ENCODE measurements around the gene EFHC1. TPM values are rescaled to one million over a fixed set of nuclear protein-coding genes. Genes with fewer than 3 reads are reported as not detected.

EFHC1 gene
- total RNA-seq, 1 experiment from 2014 or later, result 18.1 TPM

DNA sequence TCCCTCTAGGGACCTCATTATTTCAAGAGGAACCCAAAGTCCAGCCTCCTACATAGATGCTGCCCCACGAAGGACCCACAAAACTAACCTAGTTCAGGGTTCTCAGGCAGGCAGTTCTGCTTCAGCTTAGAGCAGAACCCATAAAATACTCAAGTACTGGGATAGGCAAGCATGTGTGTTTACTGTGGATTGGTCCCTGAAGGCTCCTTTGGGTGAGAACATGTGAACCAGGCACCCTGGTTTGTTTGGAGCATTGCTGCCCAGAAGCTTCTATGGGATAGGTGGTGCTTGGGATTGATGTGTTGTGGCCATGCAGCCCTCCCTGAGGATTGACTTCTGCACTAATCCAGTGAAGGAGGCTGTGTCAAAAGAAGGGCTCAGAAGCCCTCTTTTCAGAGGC lies 14.9 kb upstream of the EFHC1 start:
- H3K27ac Mint-ChIP-seq (ENCODE audit: unreplicated experiment), result no peak overlapping the region
- intact Hi-C loops (cut with micrococcal nuclease; ENCODE audit: unreplicated experiment), result loop anchor here (5.0 kb wide), 1 partner anchor 652 kb away; no protein-coding TSS in a partner anchor
- H3K27me3 Mint-ChIP-seq (ENCODE audit: unreplicated experiment), result no peaks in the 10 kb centered on the region
- peaks cover 16% of the 10 kb centered on the region for H3K4me1 Mint-ChIP-seq (ENCODE audit: low read depth, unreplicated experiment)
- BruUV-seq (replicated peaks), result no TSS peak
- H3K4me3 Mint-ChIP-seq (ENCODE audit: low read depth, unreplicated experiment), result no peak overlapping the region
- TF ChIP-seq, protein P1, sequence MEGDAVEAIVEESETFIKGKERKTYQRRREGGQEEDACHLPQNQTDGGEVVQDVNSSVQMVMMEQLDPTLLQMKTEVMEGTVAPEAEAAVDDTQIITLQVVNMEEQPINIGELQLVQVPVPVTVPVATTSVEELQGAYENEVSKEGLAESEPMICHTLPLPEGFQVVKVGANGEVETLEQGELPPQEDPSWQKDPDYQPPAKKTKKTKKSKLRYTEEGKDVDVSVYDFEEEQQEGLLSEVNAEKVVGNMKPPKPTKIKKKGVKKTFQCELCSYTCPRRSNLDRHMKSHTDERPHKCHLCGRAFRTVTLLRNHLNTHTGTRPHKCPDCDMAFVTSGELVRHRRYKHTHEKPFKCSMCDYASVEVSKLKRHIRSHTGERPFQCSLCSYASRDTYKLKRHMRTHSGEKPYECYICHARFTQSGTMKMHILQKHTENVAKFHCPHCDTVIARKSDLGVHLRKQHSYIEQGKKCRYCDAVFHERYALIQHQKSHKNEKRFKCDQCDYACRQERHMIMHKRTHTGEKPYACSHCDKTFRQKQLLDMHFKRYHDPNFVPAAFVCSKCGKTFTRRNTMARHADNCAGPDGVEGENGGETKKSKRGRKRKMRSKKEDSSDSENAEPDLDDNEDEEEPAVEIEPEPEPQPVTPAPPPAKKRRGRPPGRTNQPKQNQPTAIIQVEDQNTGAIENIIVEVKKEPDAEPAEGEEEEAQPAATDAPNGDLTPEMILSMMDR (IDR thresholded peaks at IDR 0.05; ENCODE audit: unreplicated experiment), result no peak
- CTCF ChIA-PET, result no interaction called here
- H3K9me3 Mint-ChIP-seq (ENCODE audit: low read depth, unreplicated experiment), result no peaks in the 10 kb centered on the region
- no peak for DNase-seq
- peaks cover 4% of the 10 kb centered on the region for H3K36me3 Mint-ChIP-seq (ENCODE audit: insufficient read depth, unreplicated experiment)

DNA sequence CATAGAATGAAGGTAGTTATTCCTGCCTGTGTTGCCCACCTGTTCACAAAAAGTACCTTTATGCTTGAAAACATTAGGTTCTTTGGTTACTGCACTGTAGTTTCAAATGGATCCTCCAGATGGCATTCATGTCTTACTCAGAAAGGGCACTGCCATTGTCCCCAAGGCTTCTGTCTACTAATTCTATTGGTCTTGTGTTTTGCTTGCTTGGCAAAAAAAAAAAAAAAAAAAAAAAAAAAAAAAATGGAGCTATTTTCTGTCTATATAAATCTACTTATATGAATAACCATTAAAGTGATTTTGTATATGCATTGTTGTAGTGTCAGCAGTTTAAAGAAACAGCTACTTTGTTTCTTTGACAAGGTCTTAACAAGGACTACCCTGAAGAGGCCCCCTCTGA lies 12.7 kb upstream of the EFHC1 start:
- intact Hi-C loops (cut with micrococcal nuclease; ENCODE audit: unreplicated experiment), result loop anchor here (1.0 to 5.0 kb wide), 2 partner anchors 256 to 650 kb away; no protein-coding TSS in a partner anchor
- Mint-ChIP-seq H3K9me3 (ENCODE audit: low read depth, unreplicated experiment) (no peaks in the 10 kb centered on the region), H3K4me3 (ENCODE audit: low read depth, unreplicated experiment) (no peak overlapping the region), H3K4me1 (ENCODE audit: low read depth, unreplicated experiment) (peaks cover 14% of the 10 kb centered on the region), H3K27me3 (ENCODE audit: unreplicated experiment) (no peaks in the 10 kb centered on the region), H3K27ac (ENCODE audit: unreplicated experiment) (no peak overlapping the region), H3K36me3 (ENCODE audit: insufficient read depth, unreplicated experiment) (peaks cover 4% of the 10 kb centered on the region)
- DNase-seq, result peak; percentile 24
- TF ChIP-seq, protein P1 (IDR thresholded peaks at IDR 0.05; ENCODE audit: unreplicated experiment), result no peak
- CTCF ChIA-PET, result interaction anchor here (0.6 to 0.8 kb wide), 4 partner anchors 178 to 533 kb away, joined by 3 to 10 read pairs (median 5); no protein-coding TSS in a partner anchor
- BruUV-seq (replicated peaks), result no TSS peak

DNA sequence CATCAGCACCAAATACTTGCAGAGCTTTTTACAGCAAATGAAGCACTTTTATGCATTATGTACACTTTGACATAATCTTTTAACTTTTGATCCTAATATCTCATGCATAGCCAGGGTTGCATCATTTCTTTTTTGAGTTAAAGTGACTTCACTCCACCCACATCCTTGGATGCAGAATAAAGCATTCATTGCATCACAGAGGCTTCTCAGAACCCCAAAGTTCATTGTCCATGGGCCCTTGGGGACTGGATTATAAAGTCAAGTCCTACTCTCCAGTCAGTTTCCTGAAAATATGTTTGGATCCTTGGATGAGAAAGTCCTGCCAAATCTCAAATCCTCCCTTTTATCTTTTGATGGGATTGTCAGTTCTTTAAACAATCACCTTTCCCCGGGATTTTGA lies 10.6 kb upstream of the EFHC1 start:
- Mint-ChIP-seq H3K4me3 (ENCODE audit: low read depth, unreplicated experiment) (no peak overlapping the region), H3K4me1 (ENCODE audit: low read depth, unreplicated experiment) (no peaks in the 10 kb centered on the region), H3K27ac (ENCODE audit: unreplicated experiment) (no peak overlapping the region), H3K9me3 (ENCODE audit: low read depth, unreplicated experiment) (no peaks in the 10 kb centered on the region), H3K36me3 (ENCODE audit: insufficient read depth, unreplicated experiment) (no peaks in the 10 kb centered on the region), H3K27me3 (ENCODE audit: unreplicated experiment) (no peaks in the 10 kb centered on the region)
- DNase-seq, result no peak
- CTCF ChIA-PET, result no interaction called here
- intact Hi-C loops (cut with micrococcal nuclease; ENCODE audit: unreplicated experiment), result loop anchor here (5.0 kb wide), 1 partner anchor 648 kb away; no protein-coding TSS in a partner anchor
- no TSS peak for BruUV-seq (replicated peaks)
- TF ChIP-seq, protein P1 (IDR thresholded peaks at IDR 0.05; ENCODE audit: unreplicated experiment), result no peak

DNA sequence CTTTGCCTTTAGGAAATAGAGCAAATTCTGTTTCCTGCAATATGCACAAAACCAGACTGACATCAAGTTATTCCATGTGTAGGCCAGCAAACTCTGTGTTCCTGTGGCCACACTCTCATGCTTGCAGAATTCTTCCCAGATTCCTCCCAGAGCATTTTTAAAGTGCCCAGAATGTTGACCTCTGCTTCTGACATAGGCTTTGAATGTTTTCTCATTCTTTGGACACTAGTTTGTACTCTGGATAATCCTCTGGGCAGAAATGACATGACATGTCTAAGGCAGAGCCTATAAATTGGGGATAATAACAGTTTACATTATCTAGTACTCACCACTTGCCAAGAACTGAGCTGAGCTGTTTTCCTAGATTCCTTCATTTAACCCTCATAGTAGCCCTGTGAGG lies 9.2 kb upstream of the EFHC1 start:
- H3K4me1 Mint-ChIP-seq (ENCODE audit: low read depth, unreplicated experiment), result peaks cover 9% of the 10 kb centered on the region
- CTCF ChIA-PET, result no interaction called here
- H3K4me3 Mint-ChIP-seq (ENCODE audit: low read depth, unreplicated experiment), result no peak overlapping the region
- TF ChIP-seq, protein P1 (IDR thresholded peaks at IDR 0.05; ENCODE audit: unreplicated experiment), result no peak
- H3K27ac Mint-ChIP-seq (ENCODE audit: unreplicated experiment), result no peak overlapping the region
- no peaks in the 10 kb centered on the region for H3K9me3 Mint-ChIP-seq (ENCODE audit: low read depth, unreplicated experiment)
- DNase-seq, result no peak
- intact Hi-C loops (cut with micrococcal nuclease; ENCODE audit: unreplicated experiment), result no loop called here
- H3K27me3 Mint-ChIP-seq (ENCODE audit: unreplicated experiment), result no peaks in the 10 kb centered on the region
- no TSS peak for BruUV-seq (replicated peaks)
- no peaks in the 10 kb centered on the region for H3K36me3 Mint-ChIP-seq (ENCODE audit: insufficient read depth, unreplicated experiment)
